Activated CD4-positive, alpha-beta T cell treated with anti-CD3 and anti-CD28 coated beads for 48 hours (primary cell): Measurements from ENCODE around the gene CD109.
"Not testable (repeated sequence)": the region's sequence is repeated elsewhere in the genome, so short reads cannot be mapped to it uniquely, and the experiment has no call there.

Source experiments
- DNase-seq: peaks from one replicate; pipeline ENCODE4 v3.0.0-alpha.2; 2020

Gene CD109

DNA sequence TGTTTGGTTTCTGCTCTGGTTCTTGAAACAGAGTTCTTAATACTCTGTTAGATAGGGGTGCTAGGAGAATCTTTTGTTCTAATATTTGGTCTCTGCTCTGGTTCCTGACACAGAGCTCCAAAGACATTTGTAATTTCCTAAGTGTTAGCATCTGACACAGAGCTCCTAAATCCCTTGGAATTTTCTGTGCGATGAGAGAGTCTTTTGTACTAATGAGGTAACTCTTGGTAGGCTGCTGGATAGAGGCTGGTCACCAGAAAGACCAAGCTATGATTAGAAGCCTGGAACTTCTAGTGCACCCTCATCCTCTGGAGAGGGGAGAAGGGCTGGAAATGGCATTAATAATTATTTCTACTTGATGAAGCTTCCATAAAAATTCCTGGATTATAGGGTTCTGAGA, 7.7 kb upstream of the CD109 start:
- no peak for DNase-seq

DNA sequence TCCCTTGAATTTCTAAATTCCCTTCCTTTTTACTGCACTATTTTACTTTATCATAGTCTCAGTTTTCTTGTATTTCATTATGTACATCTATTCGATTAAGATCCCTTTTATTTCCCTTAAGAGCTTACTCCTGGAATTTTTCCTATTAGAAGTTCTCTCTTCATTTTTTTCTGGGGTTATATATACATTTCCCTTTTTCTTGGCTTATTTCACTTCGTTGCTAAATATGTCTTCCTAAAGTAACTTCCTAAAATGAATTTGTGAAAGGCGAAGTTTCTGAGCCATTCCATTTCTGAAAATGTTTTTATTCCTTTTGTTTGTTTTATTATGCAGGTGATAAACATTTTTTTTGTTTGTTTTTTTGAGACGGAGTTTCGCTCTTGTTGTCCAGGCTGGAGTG, 5.9 kb upstream of the CD109 start:
- no peak for DNase-seq

- DNase-seq, result peak; percentile 16
Measured at GRCh38 chr6:73691512-73691911, 4.5 kb upstream of the CD109 start.

- DNase-seq, result peak; percentile 29
Measured at GRCh38 chr6:73694711-73695411, 1.1 kb upstream of the CD109 start.

DNA sequence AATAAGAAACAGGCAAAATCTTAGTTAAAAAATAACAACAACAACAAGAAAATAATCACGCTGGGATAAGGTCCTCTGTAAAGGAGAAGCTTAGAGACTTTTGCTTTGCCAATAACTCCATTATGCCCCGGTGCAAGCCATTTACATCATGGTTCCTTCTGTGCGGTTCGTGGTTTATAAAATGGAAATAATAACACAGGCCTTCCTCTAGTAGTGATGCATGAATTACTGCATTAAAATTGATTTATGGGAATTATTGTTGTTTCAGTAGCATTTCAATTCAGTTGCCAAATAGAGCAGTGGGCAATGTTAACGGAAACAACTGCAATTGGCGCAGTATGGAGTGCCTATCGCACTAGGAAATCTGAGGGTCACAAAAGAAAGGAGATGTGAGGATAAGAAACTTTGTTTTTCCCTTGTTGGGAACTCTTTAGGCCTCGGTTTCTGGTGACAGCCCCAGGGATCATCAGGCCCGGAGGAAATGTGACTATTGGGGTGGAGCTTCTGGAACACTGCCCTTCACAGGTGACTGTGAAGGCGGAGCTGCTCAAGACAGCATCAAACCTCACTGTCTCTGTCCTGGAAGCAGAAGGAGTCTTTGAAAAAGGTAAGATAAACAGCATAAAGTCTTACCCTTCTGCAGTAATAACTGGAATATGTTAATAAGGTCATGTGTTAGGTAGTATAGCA, 1.1 kb downstream of the CD109 start:
- peak; percentile 24 for DNase-seq

DNA sequence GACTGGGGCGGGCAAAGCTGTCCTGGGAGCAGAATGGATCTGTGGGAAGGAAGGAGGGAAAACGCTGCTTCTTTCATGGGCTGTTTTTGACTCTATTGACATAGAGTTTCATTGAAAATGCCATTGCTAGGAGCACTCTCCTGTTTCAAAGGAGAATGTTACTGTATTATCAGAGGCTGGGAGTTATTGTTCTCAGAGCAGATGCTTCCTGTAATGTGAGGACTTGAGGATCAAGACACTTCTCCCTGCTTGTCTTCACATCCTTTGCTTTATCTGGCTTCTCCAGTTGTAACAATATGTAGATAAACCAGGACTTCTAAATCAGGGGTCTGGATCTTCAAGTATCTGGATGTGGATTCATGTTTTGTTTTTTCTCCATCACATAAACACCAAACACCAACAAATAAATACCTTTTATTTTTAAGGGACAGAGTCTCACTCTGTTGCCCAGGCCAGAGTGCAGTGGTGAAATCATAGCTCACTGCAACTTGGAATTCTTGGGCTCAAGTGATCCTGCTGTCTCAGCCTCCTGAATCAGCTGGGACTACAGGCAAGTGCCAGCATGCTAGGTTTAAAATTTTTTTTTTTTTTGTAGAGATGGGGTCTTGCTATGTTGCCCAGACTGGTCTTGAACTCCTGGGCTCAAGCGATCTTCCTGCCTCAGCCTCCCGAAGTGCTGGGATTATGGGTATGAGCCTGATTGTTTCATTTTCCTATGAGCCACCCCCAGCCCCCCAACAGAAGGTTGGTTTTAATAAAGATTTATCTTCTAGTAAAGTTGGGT, 3.9 kb downstream of the CD109 start:
- DNase-seq, result no peak

- no peak for DNase-seq
Measured at GRCh38 chr6:73702444-73702843, 6.4 kb downstream of the CD109 start.

DNA sequence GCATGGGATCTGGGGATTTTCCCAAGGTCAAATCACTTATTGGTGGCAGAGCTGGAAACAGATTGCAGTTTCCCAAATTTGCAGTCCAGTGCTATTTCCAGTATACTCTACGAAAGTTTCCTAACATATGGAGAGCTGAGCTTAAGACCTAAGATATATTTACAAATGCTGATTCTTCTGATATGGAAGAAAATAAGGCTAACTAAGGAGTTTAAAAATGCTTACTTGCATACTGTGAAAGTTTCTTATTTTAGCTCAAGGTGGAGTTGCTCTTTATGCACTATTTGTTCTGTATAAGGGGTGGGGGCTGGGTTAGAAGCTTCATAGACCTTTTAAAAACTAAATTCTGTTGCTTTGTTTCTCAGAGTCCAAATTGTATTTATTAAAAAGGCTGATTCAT, 7.5 kb downstream of the CD109 start:
- DNase-seq, result no peak

GRCh38 chr6:73704260-73704659, 8.3 kb downstream of the CD109 start:
- DNase-seq, result peak; percentile 71

- DNase-seq, result no peak
Measured at GRCh38 chr6:73704798-73705197, 8.8 kb downstream of the CD109 start.

- DNase-seq, result no peak
Measured at GRCh38 chr6:73706971-73707370, 11.0 kb downstream of the CD109 start.

DNA sequence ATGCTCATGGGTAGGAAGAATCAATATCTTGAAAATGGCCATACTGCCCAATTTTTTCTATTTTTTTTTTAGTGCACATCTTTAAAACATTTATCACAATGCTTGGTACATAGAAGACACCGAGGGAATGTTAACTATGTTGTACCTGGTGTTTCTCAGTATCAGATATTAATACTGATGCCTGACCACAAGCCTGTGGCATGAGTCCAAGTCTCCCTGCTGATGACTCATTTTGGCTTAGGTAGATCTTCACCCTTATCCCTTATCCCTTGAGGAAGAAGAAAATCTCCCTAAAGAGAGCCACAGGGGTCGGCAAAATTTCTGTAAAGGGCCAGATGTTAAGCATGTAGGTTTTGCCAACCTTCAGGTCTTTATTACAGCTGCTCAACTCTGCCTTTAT, 14.5 kb downstream of the CD109 start:
- DNase-seq, result no peak

- DNase-seq, result no peak
Measured at GRCh38 chr6:73710948-73711347, 14.9 kb downstream of the CD109 start.

DNA sequence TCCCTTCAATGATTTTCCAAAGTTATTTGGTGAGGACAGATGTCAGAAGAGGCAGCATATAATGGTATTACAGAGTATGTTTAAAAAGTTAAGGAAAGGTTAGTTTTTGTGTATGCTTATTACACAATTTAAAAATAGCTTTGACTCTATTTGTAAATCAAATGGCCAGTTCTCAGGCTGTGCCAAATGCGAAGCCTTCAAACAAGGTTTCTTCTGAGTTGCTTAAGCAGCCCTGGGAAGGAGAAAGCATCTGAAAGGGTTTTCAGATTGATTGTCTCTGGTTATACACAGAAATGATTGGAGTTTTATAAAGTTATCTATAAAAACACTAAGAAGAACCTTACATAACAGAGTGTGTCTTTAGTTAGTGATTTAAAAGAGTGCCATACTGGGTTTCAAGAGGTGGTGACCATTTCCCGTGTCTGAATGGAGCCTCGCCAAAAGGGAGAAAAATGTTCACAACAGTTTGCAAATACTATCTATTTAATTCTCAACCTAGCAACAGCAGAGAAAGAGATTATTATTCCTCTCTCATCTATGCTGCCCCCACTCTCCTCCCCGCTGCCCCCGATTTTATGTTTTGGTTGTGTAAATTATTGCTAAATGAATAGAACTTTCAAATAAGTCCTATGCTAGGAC, 16.7 kb downstream of the CD109 start:
- no peak for DNase-seq

GRCh38 chr6:73713426-73714147, 17.6 kb downstream of the CD109 start:
- DNase-seq, result no peak

GRCh38 chr6:73715111-73715508, 19.1 kb downstream of the CD109 start:
- DNase-seq, result not testable (repeated sequence)

GRCh38 chr6:73719046-73719445, 23.0 kb downstream of the CD109 start:
- no peak for DNase-seq

- DNase-seq, result peak; percentile 35
Measured at GRCh38 chr6:73722318-73723060, 26.5 kb downstream of the CD109 start.

- not testable (repeated sequence) for DNase-seq
Measured at GRCh38 chr6:73723480-73723879, 27.5 kb downstream of the CD109 start.

- DNase-seq, result no peak
Measured at GRCh38 chr6:73724389-73724788, 28.4 kb downstream of the CD109 start.

- peak; percentile 23 for DNase-seq
Measured at GRCh38 chr6:73725192-73725591, 29.2 kb downstream of the CD109 start.

DNA sequence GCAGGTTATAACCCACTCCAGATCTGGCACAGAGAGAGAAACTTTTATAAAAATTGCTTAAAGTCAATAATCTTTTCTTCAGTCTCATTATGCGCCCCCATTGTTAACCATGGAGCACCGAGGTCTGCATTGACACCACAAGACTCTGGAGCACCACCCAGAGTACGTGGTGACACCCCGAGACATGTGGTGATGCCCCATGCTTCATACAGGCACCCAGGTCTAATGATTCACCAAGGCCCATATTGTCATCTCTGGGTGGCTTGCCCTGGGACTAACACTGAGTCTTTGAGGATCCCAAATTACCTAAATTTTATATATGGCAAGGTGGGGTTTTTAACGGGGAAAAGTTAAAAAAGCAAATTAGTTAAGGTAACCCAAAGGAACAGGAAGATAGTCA, 31.1 kb downstream of the CD109 start:
- DNase-seq, result peak; percentile 38
